Mesodermal cell (in vitro differentiated cells): ENCODE measurements around the gene LDAH.

Experiments
- H3K27ac ChIP-seq: 2 replicates; pipeline ENCODE4 v1.7.0; 2013; ENCODE audit warnings: mild to moderate bottlenecking, low read depth, low read length, moderate library complexity; ENCODE audit not compliant: severe bottlenecking
- H3K36me3 ChIP-seq: 2 replicates; pipeline ENCODE4 v1.7.1; 2013; ENCODE audit warnings: mild to moderate bottlenecking, low read length, moderate library complexity; ENCODE audit not compliant: control insufficient read depth, insufficient read depth
- H3K4me1 ChIP-seq: one replicate; pipeline ENCODE4 v1.7.1; 2013; ENCODE audit warnings: mild to moderate bottlenecking, low read length; ENCODE audit not compliant: insufficient read depth, control insufficient read depth, poor library complexity, severe bottlenecking
- H3K4me3 ChIP-seq: 2 replicates; pipeline ENCODE4 v1.7.0; 2013; ENCODE audit warnings: low read length, control low read depth, mild to moderate bottlenecking; ENCODE audit not compliant: insufficient read depth, poor library complexity, severe bottlenecking; ENCODE audit errors: extremely low read depth
- H3K9me3 ChIP-seq: 2 replicates; pipeline ENCODE4 v1.7.1; 2013; ENCODE audit warnings: mild to moderate bottlenecking, low read length, moderate library complexity; ENCODE audit not compliant: control insufficient read depth
- WGBS, 2 experiments: methylation state at CpG; one replicate each; pipeline ENCODE4 v1.1.5; 2013; ENCODE audit warnings: missing lambda C conversion rate in 2 of 2; ENCODE audit not compliant: insufficient coverage in 2 of 2; 5-methylcytosine and 5-hydroxymethylcytosine counted together

Gene LDAH

GRCh38 chr2:20781656-20782265 lies 41.1 kb downstream of the LDAH start:
- 94% methylated on average over 2 of the region's 3 CpGs; no CpG with 5 or more reads in 1 of the 2 experiments for WGBS, 2 experiments
- H3K9me3 ChIP-seq: no peaks in the 10 kb centered on the region
- no peaks in the 10 kb centered on the region for H3K36me3 ChIP-seq
- H3K27ac ChIP-seq: no peak overlapping the region
- no peak overlapping the region for H3K4me3 ChIP-seq
- H3K4me1 ChIP-seq: no peaks in the 10 kb centered on the region

GRCh38 chr2:20771299-20771698 lies 51.6 kb downstream of the LDAH start:
- Histone ChIP-seq H3K4me3 (no peak overlapping the region), H3K27ac (no peak overlapping the region), H3K9me3 (no peaks in the 10 kb centered on the region), H3K36me3 (peaks cover 2% of the 10 kb centered on the region), H3K4me1 (no peaks in the 10 kb centered on the region)
- 100% methylated on average over 1 of the region's 1 CpG; no CpG with 5 or more reads in 1 of the 2 experiments for WGBS, 2 experiments

DNA sequence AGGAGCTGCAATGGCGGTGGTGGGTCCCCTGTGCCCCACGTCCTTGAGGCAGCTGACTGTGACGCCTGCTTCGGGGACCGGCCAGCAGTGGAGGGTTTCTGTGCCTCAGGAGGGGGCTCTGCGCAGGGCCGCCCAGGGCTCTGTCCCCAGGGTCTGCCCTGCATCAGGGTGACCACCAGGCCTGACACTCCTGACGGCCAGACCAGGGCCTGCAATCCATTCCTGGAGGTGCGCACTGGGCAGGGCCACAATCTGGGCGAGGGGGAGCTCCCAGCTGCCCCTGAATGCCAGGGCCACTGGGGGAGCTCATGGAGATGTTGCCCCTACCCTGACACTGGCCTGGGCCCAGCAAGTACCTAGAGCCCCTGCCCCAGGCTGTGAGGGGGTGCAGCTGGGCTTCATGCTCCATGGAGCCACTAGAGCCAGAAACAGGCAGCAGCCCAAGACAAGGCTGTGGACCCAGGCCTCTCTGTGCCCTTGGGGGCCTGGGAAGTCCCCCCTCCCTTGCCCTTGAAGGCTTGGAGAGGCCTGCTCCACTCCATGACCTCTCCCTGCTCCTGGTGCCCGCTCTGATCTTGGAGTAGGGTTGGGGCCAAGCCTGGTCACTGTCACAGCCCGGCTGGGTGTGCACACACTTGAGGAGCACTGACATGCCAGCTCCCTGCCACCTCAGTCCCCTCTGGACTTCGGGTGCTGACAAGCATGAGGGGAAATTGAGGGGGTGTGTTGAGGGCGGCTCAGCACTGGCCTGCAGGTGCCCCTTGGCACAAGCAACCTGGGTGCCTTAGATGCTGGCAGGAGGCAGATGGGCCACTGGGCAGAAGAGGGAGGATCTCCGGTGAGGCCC lies 55.9 kb downstream of the LDAH start:
- Histone ChIP-seq H3K27ac (no peak overlapping the region), H3K4me3 (no peak overlapping the region), H3K4me1 (no peaks in the 10 kb centered on the region), H3K9me3 (no peaks in the 10 kb centered on the region), H3K36me3 (no peaks in the 10 kb centered on the region)
- 97 to 98% methylated on average over 11 to 12 of the region's 15 CpGs for WGBS, 2 experiments

DNA sequence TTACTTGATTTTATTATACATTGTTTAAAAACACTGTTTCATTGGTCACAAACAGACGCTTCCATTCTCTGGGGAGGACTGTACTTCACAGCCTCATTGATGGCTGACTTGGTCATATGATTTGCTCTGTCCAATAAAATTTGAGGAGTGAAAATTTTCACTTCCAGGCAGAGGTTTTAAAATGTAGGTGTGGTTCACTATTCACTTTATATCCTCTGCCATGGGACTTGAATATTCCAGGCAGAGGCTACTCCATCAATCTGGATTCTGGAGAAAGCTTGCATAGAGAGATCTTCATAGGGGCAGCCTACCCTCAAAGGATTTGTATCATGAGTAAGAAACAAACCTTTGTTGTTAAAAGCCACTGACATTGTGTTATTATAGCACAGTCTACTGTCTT lies 56.7 kb downstream of the LDAH start:
- Histone ChIP-seq H3K4me1 (no peaks in the 10 kb centered on the region), H3K9me3 (no peaks in the 10 kb centered on the region), H3K36me3 (no peaks in the 10 kb centered on the region), H3K27ac (no peak overlapping the region), H3K4me3 (no peak overlapping the region)
- no CpG with 5 or more reads among the region's 1 CpG for WGBS, 2 experiments

GRCh38 chr2:20762945-20763683 lies 59.8 kb downstream of the LDAH start:
- Histone ChIP-seq H3K27ac (no peak overlapping the region), H3K36me3 (peaks cover 10% of the 10 kb centered on the region), H3K4me3 (no peak overlapping the region), H3K4me1 (no peaks in the 10 kb centered on the region), H3K9me3 (no peaks in the 10 kb centered on the region)
- WGBS, 2 experiments: 88% methylated on average over 1 of the region's 2 CpGs; no CpG with 5 or more reads in 1 of the 2 experiments

GRCh38 chr2:20759487-20759886 lies 63.4 kb downstream of the LDAH start:
- 89 to 92% methylated on average over 1 to 2 of the region's 2 CpGs for WGBS, 2 experiments
- Histone ChIP-seq H3K27ac (no peak overlapping the region), H3K36me3 (peaks cover 10% of the 10 kb centered on the region), H3K4me1 (no peaks in the 10 kb centered on the region), H3K9me3 (no peaks in the 10 kb centered on the region), H3K4me3 (no peak overlapping the region)

GRCh38 chr2:20758997-20759396 lies 63.9 kb downstream of the LDAH start:
- H3K4me1 ChIP-seq: no peaks in the 10 kb centered on the region
- H3K4me3 ChIP-seq: no peak overlapping the region
- peaks cover 10% of the 10 kb centered on the region for H3K36me3 ChIP-seq
- no peak overlapping the region for H3K27ac ChIP-seq
- no CpG with 5 or more reads among the region's 1 CpG for WGBS, 2 experiments
- H3K9me3 ChIP-seq: no peaks in the 10 kb centered on the region

DNA sequence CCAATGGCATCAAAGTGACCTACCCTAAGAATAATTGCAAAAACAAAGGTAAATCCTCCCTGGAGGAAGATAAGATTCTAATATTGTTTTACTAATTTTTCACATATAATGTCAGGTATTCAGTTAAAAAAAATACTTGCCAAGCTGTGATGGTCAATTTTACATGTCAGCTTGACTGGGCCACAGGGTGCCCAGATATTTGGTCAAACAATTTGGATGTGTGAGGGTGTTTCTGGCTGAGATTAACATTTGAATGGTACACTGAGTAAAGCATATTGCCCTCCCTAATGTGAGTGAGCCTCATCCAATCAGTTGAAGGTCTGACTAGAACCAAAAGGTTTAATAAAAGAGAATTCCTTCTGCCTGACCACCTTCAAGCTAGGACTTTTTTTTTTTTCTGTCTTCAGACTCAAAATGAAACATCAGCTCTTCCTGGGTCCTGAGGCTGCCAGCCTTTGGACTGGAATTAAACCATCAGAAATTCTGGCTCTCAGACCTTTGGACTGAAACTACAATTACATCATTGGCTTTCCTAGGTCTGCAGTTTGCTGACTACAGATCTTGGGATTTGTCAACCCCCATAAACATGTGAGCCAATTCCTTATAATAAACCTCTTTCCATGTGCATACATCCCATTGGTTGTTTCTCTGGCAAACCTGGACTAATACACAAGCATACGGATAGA lies 65.4 kb downstream of the LDAH start:
- H3K9me3 ChIP-seq: no peaks in the 10 kb centered on the region
- no CpG with 5 or more reads among the region's 1 CpG for WGBS, 2 experiments
- no peak overlapping the region for H3K27ac ChIP-seq
- peaks cover 13% of the 10 kb centered on the region for H3K36me3 ChIP-seq
- no peak overlapping the region for H3K4me3 ChIP-seq
- H3K4me1 ChIP-seq: no peaks in the 10 kb centered on the region

- H3K4me3 ChIP-seq: no peak overlapping the region
- peaks cover 9% of the 10 kb centered on the region for H3K36me3 ChIP-seq
- H3K4me1 ChIP-seq: no peaks in the 10 kb centered on the region
- H3K9me3 ChIP-seq: no peaks in the 10 kb centered on the region
- H3K27ac ChIP-seq: no peak overlapping the region
Observed at GRCh38 chr2:20755132-20755800, 67.6 kb downstream of the LDAH start.

DNA sequence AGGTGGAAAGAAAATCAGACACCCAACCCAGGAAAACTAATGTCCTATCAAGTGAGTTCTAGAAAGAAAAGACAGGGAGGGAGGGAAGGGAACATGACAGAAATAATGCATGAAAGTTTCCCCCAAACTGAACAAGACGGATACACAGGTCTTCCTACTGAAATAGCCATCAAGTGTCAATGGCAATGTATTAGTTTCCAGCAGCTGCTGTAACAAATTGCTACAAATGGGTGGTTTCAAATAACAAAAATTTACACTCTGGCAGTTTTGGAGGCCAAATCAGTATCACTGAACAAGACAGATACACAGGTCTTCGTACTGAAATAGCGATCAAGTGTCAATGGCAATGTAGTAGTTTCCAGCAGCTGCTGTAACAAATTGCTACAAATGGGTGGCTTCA lies 70.6 kb downstream of the LDAH start:
- H3K4me3 ChIP-seq: no peak overlapping the region
- H3K4me1 ChIP-seq: no peaks in the 10 kb centered on the region
- H3K9me3 ChIP-seq: no peaks in the 10 kb centered on the region
- WGBS, 2 experiments: 80 to 94% methylated on average over 2 to 3 of the region's 3 CpGs
- H3K36me3 ChIP-seq: peaks cover 6% of the 10 kb centered on the region
- no peak overlapping the region for H3K27ac ChIP-seq
